Transverse colon (tissue), 4 donors: ENCODE results near the gene CYP17A1. TPM values are rescaled to one million over a fixed set of nuclear protein-coding genes. Genes with fewer than 3 reads are reported as not detected.

ENCODE experiments used
- DNase-seq: peaks from one replicate; pipeline ENCODE4 v3.0.0-alpha.2; 2019
- H3K27ac ChIP-seq, 4 donors: fragments of 200-600 bp; sonication (generic); 2 replicates each; pipeline ENCODE4 v1.5.1; 2016 to 2018; ENCODE audit warnings: inconsistent platforms in 4 of 4
- H3K27me3 ChIP-seq: fragments of 200-600 bp; sonication (generic); 2 replicates; pipeline ENCODE4 v1.5.1; 2017; ENCODE audit warnings: inconsistent platforms
- H3K36me3 ChIP-seq, 4 donors: fragments of 200-600 bp; sonication (generic); 2 replicates each; pipeline ENCODE4 v1.5.1; 2017 to 2019; ENCODE audit warnings: inconsistent platforms in 4 of 4
- H3K4me1 ChIP-seq, 4 donors: fragments of 200-600 bp; sonication (generic); 2 replicates each; pipeline ENCODE4 v1.5.1; 2017 to 2020; ENCODE audit warnings: inconsistent platforms in 4 of 4
- H3K4me3 ChIP-seq, 4 donors: fragments of 200-600 bp; sonication (generic); 1 replicate in 1 of 4; 2 replicates in 3 of 4; pipeline versions ENCODE4 v1.5.1 to v1.6.1; 2017 to 2019; ENCODE audit warnings: inconsistent platforms in 4 of 4
- H3K9me3 ChIP-seq, 2 donors: fragments of 200-600 bp; sonication (generic); 2 replicates each; pipeline ENCODE4 v1.5.1; 2017 to 2019; ENCODE audit warnings: inconsistent platforms in 2 of 2
- EP300 ChIP-seq: sonication (generic); formaldehyde crosslinking; IDR thresholded peaks from one replicate; pipeline ENCODE4 v1.6.1; 2017; ENCODE audit warnings: antibody characterized with exemption, low read depth
- POLR2A ChIP-seq: fragments of 450-650 bp; IDR thresholded peaks from one replicate; pipeline ENCODE4 v1.6.1; 2016; ENCODE audit warnings: antibody characterized with exemption, mild to moderate bottlenecking, moderate library complexity
- POLR2AphosphoS5 ChIP-seq, 3 donors: sonication (generic); formaldehyde crosslinking; IDR thresholded peaks; one replicate each; pipeline ENCODE4 v1.6.1; 2016; ENCODE audit warnings: antibody characterized with exemption in 3 of 3
- WGBS, 2 donors: methylation state at CpG; one replicate each; pipeline ENCODE4 v1.1.5; 2018; ENCODE audit warnings: low coverage in 1 of 2; 5-methylcytosine and 5-hydroxymethylcytosine counted together
- in situ Hi-C, 4 donors: fragments of 200-750 bp; cut with MboI; loops; one replicate each; pipeline versions ENCODE4 v1.15.0 to v1.15.1; 2017; ENCODE audit warnings: low sequenced_read_pairs in 3 of 4, low pct_ligation_motif_present in 1 of 4, low pct_unique_long_range_greater_than_20kb in 1 of 4
- intact Hi-C: fragments of 100-400 bp; cut with DNase I; formaldehyde crosslinking; loops from one replicate; pipeline ENCODE4 v1.15.1; 2023; ENCODE audit warnings: low total_unique reads
- total RNA-seq, 4 donors: library from RNA; depleted of rRNA; stranded (reverse); fragments of >200 nt; gene quantifications; one replicate each; pipeline ENCODE4 v1.1.0, GENCODE V29; 2016
- TF ChIP-seq, protein P1 (sequence below), 5 experiments: fragments of 200-600 bp in 3 of 5; fragments of 450-650 bp in 2 of 5; sonication (generic) in 3 of 5; IDR thresholded peaks; 1 replicate in 2 of 5; 2 replicates in 3 of 5; pipeline ENCODE4 v1.5.1; 2016 to 2017; ENCODE audit warnings: antibody characterized with exemption in 5 of 5, inconsistent platforms in 3 of 5, mild to moderate bottlenecking in 2 of 5, moderate library complexity in 1 of 5

The CYP17A1 gene
- total RNA-seq, 4 donors from 2014 or later = 13.3 TPM; not detected in 3

- no peak for DNase-seq
- Histone ChIP-seq H3K4me3 (no peak overlapping the region), H3K9me3 (no peaks in the 10 kb centered on the region), H3K27me3 (no peaks in the 10 kb centered on the region), H3K27ac (no peak overlapping the region), H3K4me1 (peaks cover 0 to 11% (median 5%) of the 10 kb centered on the region in 4 donors), H3K36me3 (no peaks in the 10 kb centered on the region)
- TF ChIP-seq POLR2A (no peak), POLR2AphosphoS5 (IDR thresholded peaks at IDR 0.05) (no peak), EP300 (no peak)
- TF ChIP-seq, protein P1, sequence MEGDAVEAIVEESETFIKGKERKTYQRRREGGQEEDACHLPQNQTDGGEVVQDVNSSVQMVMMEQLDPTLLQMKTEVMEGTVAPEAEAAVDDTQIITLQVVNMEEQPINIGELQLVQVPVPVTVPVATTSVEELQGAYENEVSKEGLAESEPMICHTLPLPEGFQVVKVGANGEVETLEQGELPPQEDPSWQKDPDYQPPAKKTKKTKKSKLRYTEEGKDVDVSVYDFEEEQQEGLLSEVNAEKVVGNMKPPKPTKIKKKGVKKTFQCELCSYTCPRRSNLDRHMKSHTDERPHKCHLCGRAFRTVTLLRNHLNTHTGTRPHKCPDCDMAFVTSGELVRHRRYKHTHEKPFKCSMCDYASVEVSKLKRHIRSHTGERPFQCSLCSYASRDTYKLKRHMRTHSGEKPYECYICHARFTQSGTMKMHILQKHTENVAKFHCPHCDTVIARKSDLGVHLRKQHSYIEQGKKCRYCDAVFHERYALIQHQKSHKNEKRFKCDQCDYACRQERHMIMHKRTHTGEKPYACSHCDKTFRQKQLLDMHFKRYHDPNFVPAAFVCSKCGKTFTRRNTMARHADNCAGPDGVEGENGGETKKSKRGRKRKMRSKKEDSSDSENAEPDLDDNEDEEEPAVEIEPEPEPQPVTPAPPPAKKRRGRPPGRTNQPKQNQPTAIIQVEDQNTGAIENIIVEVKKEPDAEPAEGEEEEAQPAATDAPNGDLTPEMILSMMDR (IDR thresholded peaks at IDR 0.05) = no peak
- in situ Hi-C loops = no loop called here
- WGBS, 2 donors = 83 to 84% methylated on average over 1 to 4 of the region's 4 CpGs
- intact Hi-C loops = no loop called here
These were observed 35.0 kb upstream of the CYP17A1 start for GRCh38 chr10:102872163-102872562.

- DNase-seq = no peak
- in situ Hi-C loops (no loop called here), intact Hi-C loops (no loop called here)
- Histone ChIP-seq H3K4me1 (peaks cover 0 to 11% (median 5%) of the 10 kb centered on the region in 4 donors), H3K27ac (no peak overlapping the region), H3K36me3 (no peaks in the 10 kb centered on the region), H3K27me3 (no peaks in the 10 kb centered on the region), H3K4me3 (no peak overlapping the region), H3K9me3 (no peaks in the 10 kb centered on the region)
- WGBS, 2 donors = 92 to 100% methylated on average over 1 to 10 of the region's 10 CpGs
- no peak for TF ChIP-seq EP300
- no peak for TF ChIP-seq POLR2AphosphoS5 (IDR thresholded peaks at IDR 0.05)
- no peak for TF ChIP-seq POLR2A
These were observed 33.0 kb upstream of the CYP17A1 start for GRCh38 chr10:102870221-102870620.

- Histone ChIP-seq H3K27ac (peak within 1 kb of the TSS in 3 of 4 donors; percentile 20 to 41 (median 41)), H3K4me1 (peaks cover 0 to 11% (median 5%) of the 10 kb centered on the region in 4 donors), H3K4me3 (peak within 1 kb of the TSS; percentile 36 to 55 (median 40)), H3K9me3 (no peaks in the 10 kb centered on the region), H3K27me3 (no peaks in the 10 kb centered on the region), H3K36me3 (no peaks in the 10 kb centered on the region)
- intact Hi-C loops = no loop called here
- TF ChIP-seq EP300 = no peak
- no peak for TF ChIP-seq POLR2A
- TF ChIP-seq POLR2AphosphoS5 (IDR thresholded peaks at IDR 0.05) = no peak
- TF ChIP-seq, protein P1 (IDR thresholded peaks at IDR 0.05) = no peak
- in situ Hi-C loops = no loop called here
- DNase-seq = peak; percentile 22
- WGBS, 2 donors = 4 to 19% methylated on average over 10 to 43 of the region's 63 CpGs
These were observed 32.3 kb upstream of the CYP17A1 start, which contains the start of gene AS3MT for GRCh38 chr10:102869258-102870198. TSS of gene AS3MT (plus strand) at chr10:102869470. CDS start at chr10:102869593, 123 bp downstream.

GRCh38 chr10:102868911-102869257, 31.7 kb upstream of the CYP17A1 start:
- Histone ChIP-seq H3K27ac (peak overlapping the region in 2 of 4 donors; percentile 41), H3K27me3 (no peaks in the 10 kb centered on the region), H3K9me3 (no peaks in the 10 kb centered on the region), H3K36me3 (peaks cover 0 to 2% (median under 1%) of the 10 kb centered on the region in 4 donors), H3K4me3 (peak overlapping the region in 3 of 4 donors; percentile 36 to 55 (median 43)), H3K4me1 (peaks cover 0 to 11% (median 5%) of the 10 kb centered on the region in 4 donors)
- 36 to 40% methylated on average over 5 of the region's 5 CpGs for WGBS, 2 donors
- in situ Hi-C loops = no loop called here
- TF ChIP-seq, protein P1 (IDR thresholded peaks at IDR 0.05) = no peak
- TF ChIP-seq EP300 = no peak
- TF ChIP-seq POLR2AphosphoS5 (IDR thresholded peaks at IDR 0.05) = no peak
- no peak for TF ChIP-seq POLR2A
- no peak for DNase-seq
- intact Hi-C loops = no loop called here
